ACC112 (cell line): ENCODE results near the gene C4orf50.

Experiments
- H2AFZ ChIP-seq: fragments of 200-600 bp; sonication (generic); one replicate; pipeline ENCODE4 v1.6.0; 2017; ENCODE audit warnings: antibody characterized with exemption, low read length; ENCODE audit not compliant: unreplicated experiment
- H3K27ac ChIP-seq: fragments of 200-600 bp; sonication (generic); 2 replicates; pipeline ENCODE4 v1.5.1; 2014; ENCODE audit warnings: low read depth, mild to moderate bottlenecking, antibody characterized with exemption, low read length, moderate library complexity
- H3K27me3 ChIP-seq: fragments of 200-600 bp; sonication (generic); 2 replicates; pipeline ENCODE4 v1.6.1; 2014; ENCODE audit warnings: mild to moderate bottlenecking, antibody characterized with exemption, low read length, moderate library complexity, mixed read lengths; ENCODE audit not compliant: insufficient read depth
- H3K36me3 ChIP-seq: fragments of 200-600 bp; sonication (generic); 2 replicates; pipeline ENCODE4 v1.6.1; 2016; ENCODE audit warnings: mild to moderate bottlenecking, antibody characterized with exemption, low read length, moderate library complexity, mixed read lengths; ENCODE audit not compliant: insufficient read depth
- H3K4me1 ChIP-seq: fragments of 200-600 bp; sonication (generic); one replicate; pipeline ENCODE4 v1.6.1; 2016; ENCODE audit warnings: low read length, mixed read lengths; ENCODE audit not compliant: insufficient read depth, unreplicated experiment, control insufficient read depth
- H3K4me3 ChIP-seq: fragments of 200-600 bp; sonication (generic); 2 replicates; pipeline ENCODE4 v1.5.1; 2014; ENCODE audit warnings: mild to moderate bottlenecking, low read depth, low read length
- H3K79me2 ChIP-seq: fragments of 200-600 bp; sonication (generic); one replicate; pipeline ENCODE4 v1.6.0; 2016; ENCODE audit warnings: low read length; ENCODE audit not compliant: control insufficient read depth, unreplicated experiment, insufficient read depth

C4orf50 gene

GRCh38 chr4:5889002-5889696 lies 129.1 kb downstream of the C4orf50 start:
- Histone ChIP-seq H2AFZ (no peak overlapping the region), H3K27me3 (peaks cover 94% of the 10 kb centered on the region), H3K27ac (no peak overlapping the region), H3K79me2 (no peaks in the 10 kb centered on the region), H3K4me3 (no peak overlapping the region), H3K4me1 (no peaks in the 10 kb centered on the region), H3K36me3 (no peaks in the 10 kb centered on the region)

GRCh38 chr4:5888222-5889001 lies 129.8 kb downstream of the C4orf50 start:
- no peak overlapping the region for H2AFZ ChIP-seq

DNA sequence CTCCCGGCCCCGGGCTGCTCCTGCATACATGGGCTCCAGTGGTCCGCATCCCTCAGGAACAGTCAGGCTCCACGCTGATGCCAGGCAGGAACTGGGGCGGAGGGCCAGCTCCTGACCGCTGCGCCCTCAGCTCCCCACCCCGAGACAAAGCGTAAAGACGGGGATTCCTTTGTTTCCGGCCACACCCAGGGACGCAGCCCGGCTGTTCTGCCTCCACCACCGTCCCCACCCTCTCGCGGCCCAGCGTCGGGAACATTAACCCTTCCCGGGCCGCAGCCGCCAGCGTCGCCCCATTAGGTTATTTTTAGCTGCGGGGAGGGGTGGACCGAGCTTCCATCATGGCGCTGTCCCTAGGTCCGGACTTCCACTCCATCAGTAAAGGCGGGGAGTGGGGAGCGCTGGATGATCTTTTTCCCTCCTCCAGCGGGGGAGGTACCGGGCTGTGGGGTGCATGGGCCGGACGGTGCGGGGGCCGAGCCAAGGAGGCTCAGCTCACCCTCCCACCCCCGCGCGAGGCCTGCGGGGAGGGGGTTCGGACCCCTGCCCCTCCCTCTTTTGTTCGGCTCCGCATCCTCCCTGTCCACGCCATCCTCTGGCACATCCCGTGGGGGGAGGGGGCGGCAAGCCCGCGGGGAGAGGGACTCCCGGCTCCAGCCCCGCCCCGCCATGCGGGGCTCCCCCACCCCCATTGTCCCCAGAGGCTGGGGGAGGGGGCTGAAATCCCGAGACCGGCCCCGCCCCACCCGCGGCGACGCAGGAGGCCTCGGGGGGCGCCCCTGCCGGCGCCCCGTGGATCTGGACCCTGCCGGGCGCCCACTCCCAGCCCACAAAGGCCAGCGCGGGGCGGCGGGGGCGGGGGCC lies 130.6 kb downstream of the C4orf50 start:
- Histone ChIP-seq H2AFZ (no peak overlapping the region), H3K4me3 (peak overlapping the region; percentile 45; the same call in 1 of the 2 replicates), H3K36me3 (no peaks in the 10 kb centered on the region), H3K27ac (no peak overlapping the region), H3K4me1 (no peaks in the 10 kb centered on the region), H3K27me3 (peaks cover 92% of the 10 kb centered on the region), H3K79me2 (no peaks in the 10 kb centered on the region)

More at GRCh38 chr4:5888222-5889001, 129.8 kb downstream of the C4orf50 start:
- Histone ChIP-seq H3K4me3 (peak overlapping the region; percentile 45; the same call in 1 of the 2 replicates), H3K27ac (no peak overlapping the region), H3K27me3 (peaks cover 92% of the 10 kb centered on the region), H3K36me3 (no peaks in the 10 kb centered on the region), H3K79me2 (no peaks in the 10 kb centered on the region), H3K4me1 (no peaks in the 10 kb centered on the region)

DNA sequence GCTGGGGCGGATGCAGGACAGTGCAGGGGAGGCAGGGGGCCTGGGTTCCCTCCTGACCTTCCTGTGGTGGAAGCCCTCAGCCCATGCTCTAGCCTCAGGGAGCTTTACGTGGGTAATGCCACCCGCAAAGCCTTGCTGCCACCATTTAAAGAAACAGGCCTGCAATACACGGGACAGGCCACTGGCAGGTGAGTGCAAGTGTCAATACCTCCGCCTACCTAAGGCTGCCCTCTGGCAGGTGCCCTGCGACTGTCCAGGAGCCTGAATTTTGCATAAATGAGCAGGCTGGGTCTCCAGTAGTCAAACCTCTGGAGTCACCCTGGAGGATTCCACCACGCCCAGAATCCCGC lies 131.2 kb downstream of the C4orf50 start:
- Histone ChIP-seq H3K4me3 (no peak overlapping the region), H3K27me3 (peaks cover 92% of the 10 kb centered on the region), H3K27ac (no peak overlapping the region)

DNA sequence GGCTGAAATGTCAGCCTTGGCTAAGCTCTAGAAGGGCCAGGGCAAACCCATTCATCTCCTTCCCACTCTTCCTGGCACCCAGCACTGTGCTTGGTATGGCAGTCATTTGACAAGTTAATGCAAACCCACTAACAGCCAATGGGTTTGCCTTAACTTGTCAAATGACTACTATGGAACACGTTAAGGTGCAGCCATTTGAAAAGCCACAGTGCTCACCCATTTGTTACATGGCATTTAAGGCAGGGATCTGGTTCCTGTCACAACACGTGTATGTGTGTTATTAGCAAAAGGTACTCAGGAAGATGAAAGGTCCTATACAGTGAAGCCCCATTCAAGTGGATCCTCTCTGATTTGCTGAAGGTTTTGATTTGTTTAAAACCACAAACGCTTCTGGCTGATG lies 132.5 kb downstream of the C4orf50 start:
- Histone ChIP-seq H3K4me1 (no peaks in the 10 kb centered on the region), H3K27me3 (peaks cover 92% of the 10 kb centered on the region), H3K27ac (no peak overlapping the region), H3K4me3 (no peak overlapping the region), H3K36me3 (no peaks in the 10 kb centered on the region), H3K79me2 (no peaks in the 10 kb centered on the region), H2AFZ (no peak overlapping the region)

More for the DNA sequence above, 131.2 kb downstream of the C4orf50 start:
- Histone ChIP-seq H3K4me1 (no peaks in the 10 kb centered on the region), H3K36me3 (no peaks in the 10 kb centered on the region), H2AFZ (no peak overlapping the region), H3K79me2 (no peaks in the 10 kb centered on the region)

- Histone ChIP-seq H3K79me2 (no peaks in the 10 kb centered on the region), H3K4me1 (no peaks in the 10 kb centered on the region), H2AFZ (no peak overlapping the region), H3K4me3 (no peak overlapping the region), H3K27ac (no peak overlapping the region), H3K27me3 (peaks cover 90% of the 10 kb centered on the region), H3K36me3 (no peaks in the 10 kb centered on the region)
Observed at GRCh38 chr4:5884796-5885195, 133.4 kb downstream of the C4orf50 start.

DNA sequence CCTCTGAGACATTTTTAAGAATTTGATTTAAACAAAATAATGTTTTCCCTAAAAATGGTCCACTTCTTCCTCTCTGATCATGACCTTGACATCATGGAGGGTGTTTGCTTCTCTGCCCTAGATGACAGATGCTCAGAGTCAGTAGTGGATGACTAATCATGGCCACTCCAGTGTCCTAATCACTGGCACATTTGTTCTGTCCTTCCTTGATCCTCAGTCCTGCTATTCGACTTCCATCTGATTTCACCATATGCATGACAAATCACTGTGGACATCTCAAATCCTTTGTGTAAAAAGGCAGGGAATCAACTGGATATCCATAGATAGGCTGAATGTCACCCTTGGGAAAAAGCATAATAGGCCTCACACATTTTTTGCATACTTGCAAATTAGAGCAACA lies 134.3 kb downstream of the C4orf50 start:
- Histone ChIP-seq H3K79me2 (no peaks in the 10 kb centered on the region), H3K27ac (no peak overlapping the region), H3K27me3 (peaks cover 90% of the 10 kb centered on the region)

GRCh38 chr4:5882947-5883346 lies 135.3 kb downstream of the C4orf50 start:
- Histone ChIP-seq H3K36me3 (no peaks in the 10 kb centered on the region), H2AFZ (no peak overlapping the region), H3K4me3 (no peak overlapping the region), H3K27me3 (peaks cover 92% of the 10 kb centered on the region), H3K27ac (no peak overlapping the region), H3K4me1 (no peaks in the 10 kb centered on the region), H3K79me2 (no peaks in the 10 kb centered on the region)

More for the DNA sequence above, 134.3 kb downstream of the C4orf50 start:
- no peak overlapping the region for H2AFZ ChIP-seq
- H3K4me1 ChIP-seq = no peaks in the 10 kb centered on the region
- no peak overlapping the region for H3K4me3 ChIP-seq
- no peaks in the 10 kb centered on the region for H3K36me3 ChIP-seq

DNA sequence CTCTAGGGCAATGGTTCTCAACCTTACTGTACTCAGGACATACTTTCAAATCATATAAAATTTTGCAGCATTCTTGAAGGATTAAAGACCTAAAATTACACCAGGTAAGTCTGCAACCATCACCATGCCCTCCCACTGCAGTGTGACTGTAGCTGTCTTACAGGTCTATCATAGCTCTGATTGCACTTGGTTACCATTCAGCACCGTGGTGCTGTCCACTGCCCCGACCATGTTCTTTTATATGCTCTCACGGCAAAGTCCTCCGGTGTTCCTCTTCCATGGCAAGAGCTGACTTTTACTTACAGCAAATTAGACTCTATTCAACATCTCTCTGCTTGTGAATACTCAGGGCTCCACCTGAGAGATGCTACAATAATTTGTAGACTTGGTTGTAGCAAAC lies 136.9 kb downstream of the C4orf50 start:
- no peaks in the 10 kb centered on the region for H3K79me2 ChIP-seq
- no peaks in the 10 kb centered on the region for H3K36me3 ChIP-seq
- H3K4me1 ChIP-seq = no peaks in the 10 kb centered on the region
- no peak overlapping the region for H2AFZ ChIP-seq
- H3K27me3 ChIP-seq = peaks cover 89% of the 10 kb centered on the region
- H3K27ac ChIP-seq = no peak overlapping the region
- no peak overlapping the region for H3K4me3 ChIP-seq

GRCh38 chr4:5878359-5878758 lies 139.9 kb downstream of the C4orf50 start:
- Histone ChIP-seq H3K27me3 (peaks cover 73% of the 10 kb centered on the region), H3K4me1 (no peaks in the 10 kb centered on the region), H3K79me2 (no peaks in the 10 kb centered on the region), H3K36me3 (no peaks in the 10 kb centered on the region), H2AFZ (no peak overlapping the region), H3K4me3 (no peak overlapping the region), H3K27ac (no peak overlapping the region)
